CD4-positive, alpha-beta memory T cell (primary cell): ENCODE results near the gene RUNX2. TPM values are rescaled to one million over a fixed set of nuclear protein-coding genes. Genes with fewer than 3 reads are reported as not detected.
A peak's percentile ranks its signal among the peaks of the same experiment; 100 is the strongest.
"Not testable (repeated sequence)": the region's sequence is repeated elsewhere in the genome, so short reads cannot be mapped to it uniquely, and the experiment has no call there.

Experiments used
- CTCF ChIA-PET: fragments of 350-600 bp; sonication (Branson Sonifier 250); formaldehyde crosslinking; loops from one replicate; lab custom pipeline; 2021; ENCODE audit warnings: inconsistent platforms; ENCODE audit not compliant: partially characterized antibody; lab: Charles Lee
- POLR2A ChIA-PET: fragments of 350-600 bp; sonication (Branson Sonifier 250); formaldehyde crosslinking; loops from one replicate; lab custom pipeline; 2021; ENCODE audit not compliant: partially characterized antibody; lab: Charles Lee
- DNase-seq, 5 donors: peaks; one replicate each; pipeline versions ENCODE4 v3.0.0 to v3.0.0-alpha.2; 2020 to 2022; ENCODE audit warnings: mixed read lengths in 1 of 5
- H3K27ac ChIP-seq: one replicate; pipeline ENCODE4 v1.7.0; 2013; ENCODE audit warnings: low read depth, low read length
- H3K27me3 ChIP-seq: 2 replicates; pipeline ENCODE4 v1.7.0; 2013; ENCODE audit warnings: mild to moderate bottlenecking, low read length, moderate library complexity; ENCODE audit not compliant: insufficient read depth
- H3K36me3 ChIP-seq: 2 replicates; pipeline ENCODE4 v1.7.0; 2013; ENCODE audit warnings: mild to moderate bottlenecking, low read length, moderate library complexity; ENCODE audit not compliant: insufficient read depth
- H3K4me1 ChIP-seq: 2 replicates; pipeline ENCODE4 v1.7.0; 2013; ENCODE audit warnings: mild to moderate bottlenecking, low read length, moderate library complexity; ENCODE audit not compliant: insufficient read depth
- H3K4me3 ChIP-seq, 2 donors: one replicate each; pipeline ENCODE4 v1.7.0; 2013; ENCODE audit warnings: low read length in 2 of 2, mild to moderate bottlenecking in 1 of 2
- H3K9me3 ChIP-seq, 2 donors: one replicate each; pipeline ENCODE4 v1.7.0; 2013; ENCODE audit warnings: low read length in 2 of 2, control low read depth in 1 of 2; ENCODE audit not compliant: control insufficient read depth in 1 of 2
- H3K27ac Mint-ChIP-seq, 7 donors: one replicate each; pipeline ENCODE4 v1.8.0; 2020 to 2021; ENCODE audit warnings: mixed read lengths in 7 of 7, mild to moderate bottlenecking in 6 of 7, inconsistent platforms in 3 of 7, moderate library complexity in 3 of 7
- H3K27me3 Mint-ChIP-seq, 2 donors: one replicate each; pipeline ENCODE4 v1.8.0; 2020 to 2021; ENCODE audit warnings: mixed read lengths in 2 of 2
- H3K36me3 Mint-ChIP-seq, 2 donors: one replicate each; pipeline ENCODE4 v1.8.0; 2020 to 2021; ENCODE audit warnings: mixed read lengths in 2 of 2, inconsistent platforms in 1 of 2, mild to moderate bottlenecking in 1 of 2
- H3K4me1 Mint-ChIP-seq, 4 donors: one replicate each; pipeline ENCODE4 v1.8.0; 2020 to 2021; ENCODE audit warnings: mixed read lengths in 4 of 4, mild to moderate bottlenecking in 1 of 4
- H3K4me3 Mint-ChIP-seq, 8 donors: one replicate each; pipeline ENCODE4 v1.8.0; 2020 to 2021; ENCODE audit warnings: mixed read lengths in 8 of 8, mild to moderate bottlenecking in 7 of 8, moderate library complexity in 6 of 8, inconsistent platforms in 3 of 8
- H3K9me3 Mint-ChIP-seq, 8 donors: one replicate each; pipeline ENCODE4 v1.8.0; 2020 to 2021; ENCODE audit warnings: mixed read lengths in 8 of 8, mild to moderate bottlenecking in 5 of 8, inconsistent platforms in 3 of 8, moderate library complexity in 1 of 8
- intact Hi-C: fragments of 100-400 bp; cut with micrococcal nuclease; formaldehyde crosslinking; loops from one replicate; pipeline ENCODE4 v1.15.1; 2023
- polyA plus RNA-seq, 2 donors: library from polyadenylated mRNA; unstranded; fragments of 300-500 nt; fragmentation: Illumina TruSeq; gene quantifications; one replicate each; pipeline ENCODE4 v1.2.3, GENCODE V29; 2021
- total RNA-seq, 2 experiments: library from RNA; stranded (reverse); gene quantifications; one replicate each; pipeline ENCODE4 v1.2.3, GENCODE V29; 2021

The RUNX2 gene
- total and polyA plus RNA-seq, 4 experiments from 2014 or later, result 4.5 to 26.6 (median 23.3) TPM

DNA sequence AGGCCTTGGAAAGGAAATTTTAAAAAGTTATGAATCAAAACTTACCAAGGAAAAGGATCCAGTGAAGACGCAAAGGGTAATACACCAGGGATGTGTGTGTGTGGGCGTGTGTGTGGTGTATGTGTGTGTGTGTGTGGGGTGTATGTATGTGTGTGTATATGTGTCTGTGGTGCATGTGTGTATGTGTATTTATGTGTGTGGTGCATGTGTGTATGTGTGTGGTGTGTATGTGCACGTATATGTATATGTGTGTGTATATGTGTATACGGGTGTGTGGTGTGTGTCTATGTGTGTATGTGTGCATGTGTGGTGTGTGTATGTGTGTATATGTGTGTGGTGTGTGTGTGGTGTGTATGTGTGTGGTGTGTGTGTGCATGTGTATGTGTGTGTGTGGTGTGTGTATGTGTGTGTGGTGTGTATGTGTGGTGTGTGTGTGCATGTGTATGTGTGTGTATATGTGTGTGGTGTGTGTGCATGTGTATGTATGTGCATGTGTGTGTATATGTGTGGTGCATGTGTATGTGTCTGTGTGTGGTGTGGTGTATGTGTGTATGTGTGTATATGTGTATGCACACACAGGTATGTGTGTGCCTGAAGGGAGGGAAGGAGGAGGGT is 225.7 kb downstream of the RUNX2 start:
- H3K27ac Mint-ChIP-seq, result peak overlapping the region in 2 of 7 donors; percentile 52 to 83
- Histone ChIP-seq H3K27ac (no peak overlapping the region), H3K36me3 (no peaks in the 10 kb centered on the region), H3K4me3 (no peak overlapping the region), H3K27me3 (no peaks in the 10 kb centered on the region), H3K9me3 (no peaks in the 10 kb centered on the region), H3K4me1 (peaks cover 15% of the 10 kb centered on the region)
- peaks cover 15 to 34% (median 17%) of the 10 kb centered on the region in 4 donors for H3K4me1 Mint-ChIP-seq
- POLR2A ChIA-PET, result interaction anchor here (0.8 kb wide), 2 partner anchors 21 to 32 kb away, joined by 3 read pairs; no protein-coding TSS in a partner anchor
- CTCF ChIA-PET, result interaction anchor here (0.6 to 1.4 kb wide), 2 partner anchors 62 to 161 kb away, joined by 4 to 5 read pairs; no protein-coding TSS in a partner anchor
- no peak for DNase-seq
- H3K27me3 Mint-ChIP-seq, result no peaks in the 10 kb centered on the region
- peak overlapping the region in 4 of 8 donors; percentile 12 to 47 (median 20) for H3K4me3 Mint-ChIP-seq
- intact Hi-C loops, result no loop called here
- H3K36me3 Mint-ChIP-seq, result peaks cover 5 to 9% of the 10 kb centered on the region in 2 donors
- H3K9me3 Mint-ChIP-seq, result no peaks in the 10 kb centered on the region

- CTCF ChIA-PET, result interaction anchor here (1.4 kb wide), 1 partner anchor 160 kb away, joined by 5 read pairs; no protein-coding TSS in a partner anchor
- no peak overlapping the region for H3K27ac ChIP-seq
- intact Hi-C loops, result no loop called here
- Mint-ChIP-seq H3K36me3 (peaks cover 5 to 9% of the 10 kb centered on the region in 2 donors), H3K27me3 (no peaks in the 10 kb centered on the region), H3K27ac (no peak overlapping the region), H3K4me1 (peaks cover 15 to 40% (median 20%) of the 10 kb centered on the region in 4 donors), H3K9me3 (no peaks in the 10 kb centered on the region), H3K4me3 (no peak overlapping the region)
- no peaks in the 10 kb centered on the region for H3K9me3 ChIP-seq
- DNase-seq, result no peak
- no peaks in the 10 kb centered on the region for H3K36me3 ChIP-seq
- H3K4me1 ChIP-seq, result peaks cover 15% of the 10 kb centered on the region
- POLR2A ChIA-PET, result interaction anchor here (0.6 to 0.8 kb wide), 3 partner anchors 20 to 58 kb away, joined by 3 read pairs; no protein-coding TSS in a partner anchor
- no peaks in the 10 kb centered on the region for H3K27me3 ChIP-seq
- H3K4me3 ChIP-seq, result no peak overlapping the region
These were observed 226.5 kb downstream of the RUNX2 start for GRCh38 chr6:45554591-45554990.

DNA sequence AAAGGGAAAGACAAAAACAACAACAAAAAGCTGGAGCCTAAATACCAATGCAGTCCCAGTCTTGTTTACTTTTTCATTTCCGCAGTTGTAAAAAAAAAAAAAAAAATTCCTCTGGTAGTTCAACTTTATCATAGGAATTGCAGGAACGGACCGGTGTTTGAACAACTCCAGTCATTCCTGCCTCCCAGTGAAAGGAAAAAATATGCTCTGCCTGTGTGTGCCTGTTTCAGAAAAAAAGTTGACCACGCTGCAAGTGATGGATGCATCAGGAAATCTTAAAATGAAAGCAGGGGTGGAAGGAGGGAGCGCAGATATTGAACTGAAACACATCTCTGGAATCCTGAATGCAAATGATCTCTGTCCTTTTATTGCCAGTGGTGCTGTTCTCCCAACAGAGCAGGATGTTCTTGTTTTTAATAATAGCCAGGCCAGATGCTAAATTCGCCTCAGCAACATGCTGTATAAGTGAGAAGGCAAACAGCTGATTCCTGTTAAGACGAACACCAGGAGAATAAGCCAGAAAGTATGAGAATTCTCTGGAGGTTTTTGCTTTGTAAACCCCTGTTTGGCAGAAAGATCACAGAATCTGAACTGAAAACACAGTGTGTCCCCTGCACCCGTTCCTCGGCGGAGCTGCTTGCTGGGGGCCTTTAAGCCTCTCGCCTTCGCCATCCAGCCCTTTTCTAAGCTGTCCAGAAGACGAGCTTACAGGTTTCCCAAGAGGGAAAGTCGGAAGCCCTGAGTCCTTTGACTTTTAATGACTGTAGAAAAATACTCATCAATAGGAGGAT is 228.0 kb downstream of the RUNX2 start:
- Histone ChIP-seq H3K4me3 (no peak overlapping the region), H3K4me1 (peaks cover 15% of the 10 kb centered on the region), H3K27me3 (no peaks in the 10 kb centered on the region), H3K9me3 (no peaks in the 10 kb centered on the region), H3K27ac (no peak overlapping the region), H3K36me3 (no peaks in the 10 kb centered on the region)
- H3K27me3 Mint-ChIP-seq, result no peaks in the 10 kb centered on the region
- intact Hi-C loops, result no loop called here
- H3K36me3 Mint-ChIP-seq, result peaks cover 5 to 9% of the 10 kb centered on the region in 2 donors
- ChIA-PET POLR2A (no interaction called here), CTCF (no interaction called here)
- no peaks in the 10 kb centered on the region for H3K9me3 Mint-ChIP-seq
- peaks cover 12 to 45% (median 21%) of the 10 kb centered on the region in 4 donors for H3K4me1 Mint-ChIP-seq
- no peak overlapping the region for H3K27ac Mint-ChIP-seq
- no peak overlapping the region for H3K4me3 Mint-ChIP-seq
- no peak for DNase-seq

- no peaks in the 10 kb centered on the region for H3K27me3 Mint-ChIP-seq
- Histone ChIP-seq H3K4me1 (peaks cover 15% of the 10 kb centered on the region), H3K4me3 (no peak overlapping the region), H3K27me3 (no peaks in the 10 kb centered on the region), H3K9me3 (no peaks in the 10 kb centered on the region), H3K36me3 (no peaks in the 10 kb centered on the region), H3K27ac (no peak overlapping the region)
- no peaks in the 10 kb centered on the region for H3K9me3 Mint-ChIP-seq
- peaks cover 5 to 9% of the 10 kb centered on the region in 2 donors for H3K36me3 Mint-ChIP-seq
- peak overlapping the region in 1 of 7 donors; percentile 43 for H3K27ac Mint-ChIP-seq
- peaks cover 12 to 45% (median 21%) of the 10 kb centered on the region in 4 donors for H3K4me1 Mint-ChIP-seq
- intact Hi-C loops, result no loop called here
- CTCF ChIA-PET, result no interaction called here
- H3K4me3 Mint-ChIP-seq, result no peak overlapping the region
- POLR2A ChIA-PET, result no interaction called here
- no peak for DNase-seq
These were observed 228.7 kb downstream of the RUNX2 start for GRCh38 chr6:45556828-45557227.

GRCh38 chr6:45557454-45557853 is 229.3 kb downstream of the RUNX2 start:
- intact Hi-C loops, result no loop called here
- CTCF ChIA-PET, result no interaction called here
- H3K9me3 ChIP-seq, result no peaks in the 10 kb centered on the region

GRCh38 chr6:45558858-45559257 is 230.7 kb downstream of the RUNX2 start:
- Histone ChIP-seq H3K4me1 (peaks cover 10% of the 10 kb centered on the region), H3K27ac (no peak overlapping the region), H3K9me3 (no peaks in the 10 kb centered on the region), H3K36me3 (no peaks in the 10 kb centered on the region), H3K4me3 (no peak overlapping the region), H3K27me3 (no peaks in the 10 kb centered on the region)
- CTCF ChIA-PET, result no interaction called here
- H3K4me3 Mint-ChIP-seq, result no peak overlapping the region
- H3K27ac Mint-ChIP-seq, result no peak overlapping the region
- peaks cover 2 to 9% of the 10 kb centered on the region in 2 donors for H3K36me3 Mint-ChIP-seq
- no peak for DNase-seq
- H3K4me1 Mint-ChIP-seq, result peaks cover 3 to 27% (median 13%) of the 10 kb centered on the region in 4 donors
- POLR2A ChIA-PET, result no interaction called here
- H3K27me3 Mint-ChIP-seq, result no peaks in the 10 kb centered on the region
- intact Hi-C loops, result no loop called here
- H3K9me3 Mint-ChIP-seq, result no peaks in the 10 kb centered on the region

More at GRCh38 chr6:45557454-45557853, 229.3 kb downstream of the RUNX2 start:
- POLR2A ChIA-PET, result no interaction called here
- Histone ChIP-seq H3K4me3 (no peak overlapping the region), H3K4me1 (peaks cover 15% of the 10 kb centered on the region), H3K27me3 (no peaks in the 10 kb centered on the region), H3K27ac (no peak overlapping the region), H3K36me3 (no peaks in the 10 kb centered on the region)
- no peak for DNase-seq
- Mint-ChIP-seq H3K4me3 (no peak overlapping the region), H3K27me3 (no peaks in the 10 kb centered on the region), H3K9me3 (no peaks in the 10 kb centered on the region), H3K36me3 (peaks cover 4 to 9% of the 10 kb centered on the region in 2 donors), H3K4me1 (peaks cover 8 to 41% (median 17%) of the 10 kb centered on the region in 4 donors), H3K27ac (peak overlapping the region in 2 of 7 donors; percentile 17 to 43)

GRCh38 chr6:45560321-45560820 is 232.2 kb downstream of the RUNX2 start:
- H3K9me3 Mint-ChIP-seq, H3K36me3 ChIP-seq, H3K9me3 ChIP-seq, intact Hi-C loops, DNase-seq, H3K27ac ChIP-seq, H3K36me3 Mint-ChIP-seq, H3K4me3 Mint-ChIP-seq, H3K4me1 ChIP-seq, POLR2A ChIA-PET, H3K4me3 ChIP-seq, H3K27me3 Mint-ChIP-seq, CTCF ChIA-PET, H3K27me3 ChIP-seq: not testable (repeated sequence)
- H3K27ac Mint-ChIP-seq, result peak overlapping the region in 2 of 7 donors; percentile 14 to 26
- H3K4me1 Mint-ChIP-seq, result peaks cover 0 to 22% (median 6%) of the 10 kb centered on the region in 4 donors
